GM12878 (cell line): ENCODE data around the gene KCTD12. TPM values are rescaled to one million over a fixed set of nuclear protein-coding genes. Genes with fewer than 3 reads are reported as not detected.

ENCODE experiments used
- ATAC-seq: fragments of 200-7000 bp; cut with Tn5 transposase; 3 replicates; pipeline ENCODE4 v1.9.1; 2020; ENCODE audit warnings: mild to moderate bottlenecking, moderate library complexity
- BruUV-seq: library from RNA; stranded (reverse); fragments of 400-500 nt; replicated peaks from 2 replicates; lab custom pipeline; 2021; lab: Mats Ljungman, UMichigan
- CTCF ChIA-PET: fragments of 300-600 bp; sonication (Branson Sonifier 250); formaldehyde crosslinking; extraction: SDS; loops from one replicate; lab custom pipeline; 2021; ENCODE audit warnings: inconsistent platforms; lab: Yijun Ruan, JAX
- POLR2A ChIA-PET: fragments of 350-600 bp; formaldehyde crosslinking; extraction: SDS; loops from one replicate; lab custom pipeline; 2021; ENCODE audit warnings: inconsistent platforms; lab: Charles Lee
- RAD21 ChIA-PET: fragments of 300-600 bp; sonication (Branson Sonifier 250); formaldehyde crosslinking; loops from one replicate; lab custom pipeline; 2023; ENCODE audit warnings: antibody characterized with exemption; ENCODE audit not compliant: unreplicated experiment; lab: Charles Lee
- SMC1A ChIA-PET: fragments of 300-600 bp; sonication (Branson Sonifier 250); formaldehyde crosslinking; loops from one replicate; lab custom pipeline; 2023; ENCODE audit not compliant: unreplicated experiment, uncharacterized antibody; lab: Charles Lee
- DNase-seq: peaks from one replicate; pipeline ENCODE4 v3.0.0-alpha.2; 2011; ENCODE audit warnings: low read depth, low spot score
- FAIRE-seq: peaks from 3 replicates; lab custom pipeline; 2011; peaks lifted over from hg19 to GRCh38; lab: Jason Lieb, UNC
- H2AFZ ChIP-seq: 2 replicates; pipeline ENCODE4 v1.6.0; 2011; ENCODE audit warnings: low read depth, low read length, control low read depth; ENCODE audit not compliant: control insufficient read depth
- H3K27ac ChIP-seq: 2 replicates; pipeline ENCODE4 v1.5.1; 2011; ENCODE audit warnings: control low read depth; ENCODE audit not compliant: control insufficient read depth, insufficient read depth
- H3K27me3 ChIP-seq, 2 experiments: replicated peaks in 1 of 2; 2 replicates each; pipeline versions ENCODE4 v1.6.0 to v1.6.1; 2011; ENCODE audit warnings: low read length in 1 of 2; ENCODE audit not compliant: control insufficient read depth in 2 of 2, insufficient read depth in 2 of 2
- H3K36me3 ChIP-seq, 2 experiments: 2 replicates each; pipeline ENCODE4 v1.5.1; 2011; ENCODE audit warnings: low read length in 1 of 2; ENCODE audit not compliant: control insufficient read depth in 2 of 2, insufficient read depth in 2 of 2
- H3K4me1 ChIP-seq: 2 replicates; pipeline ENCODE4 v1.6.1; 2011; ENCODE audit warnings: mild to moderate bottlenecking, low read length, moderate library complexity, mixed read lengths; ENCODE audit not compliant: control insufficient read depth, insufficient read depth
- H3K4me2 ChIP-seq: 2 replicates; pipeline ENCODE4 v1.6.0; 2011; ENCODE audit warnings: control low read depth; ENCODE audit not compliant: control insufficient read depth, insufficient read depth
- H3K4me3 ChIP-seq: fragments of 200-600 bp; sonication (generic); 2 replicates; pipeline ENCODE4 v1.5.1; 2016
- H3K79me2 ChIP-seq: 2 replicates; pipeline ENCODE4 v1.6.0; 2011; ENCODE audit warnings: low read length; ENCODE audit not compliant: control insufficient read depth, insufficient read depth
- H3K9ac ChIP-seq: 2 replicates; pipeline ENCODE4 v1.8.0; 2011; ENCODE audit warnings: low read length, control low read depth, mixed read lengths; ENCODE audit not compliant: control insufficient read depth, insufficient read depth
- H3K9me3 ChIP-seq: replicated peaks from 3 replicates; pipeline ENCODE4 v1.5.1; 2011; ENCODE audit warnings: mild to moderate bottlenecking, low read length; ENCODE audit not compliant: control insufficient read depth, insufficient read depth
- H4K20me1 ChIP-seq: 2 replicates; pipeline ENCODE4 v1.6.0; 2011; ENCODE audit not compliant: control insufficient read depth, insufficient read depth
- ASH2L ChIP-seq: fragments of 300-600, 200-600 bp; sonication (generic); IDR thresholded peaks from 2 replicates; pipeline ENCODE4 v1.6.1; 2017; ENCODE audit warnings: low read depth, mild to moderate bottlenecking, borderline replicate concordance
- CHD4 ChIP-seq: fragments of 200-600 bp; sonication (generic); IDR thresholded peaks from 2 replicates; pipeline ENCODE4 v1.6.1; 2016; ENCODE audit warnings: mild to moderate bottlenecking
- E4F1 ChIP-seq: fragments of 450-650 bp; IDR thresholded peaks from 2 replicates; pipeline ENCODE4 v1.6.1; 2018; ENCODE audit warnings: borderline replicate concordance, mild to moderate bottlenecking; ENCODE audit not compliant: partially characterized antibody
- NKRF ChIP-seq: fragments of 450-650 bp; conservative IDR thresholded peaks from 2 replicates; pipeline ENCODE4 v1.6.1; 2017; ENCODE audit warnings: mild to moderate bottlenecking, moderate library complexity
- SP1 ChIP-seq: IDR thresholded peaks from one replicate; pipeline ENCODE4 v1.6.1; 2011; ENCODE audit warnings: low read depth, low read length
- STAT3 ChIP-seq: IDR thresholded peaks from 2 replicates; pipeline ENCODE4 v1.6.1; 2011; ENCODE audit warnings: low read depth, low read length, improper control_type of control experiment
- USF2 ChIP-seq: IDR thresholded peaks from 2 replicates; pipeline ENCODE4 v1.6.1; 2011; ENCODE audit warnings: low read depth, low read length, improper control_type of control experiment, borderline replicate concordance
- WGBS: methylation state at CpG from one replicate; pipeline ENCODE4 v1.1.6; 2016; ENCODE audit warnings: low lambda C conversion rate; ENCODE audit not compliant: insufficient replicate concordance, insufficient coverage; ENCODE audit errors: missing lambda C conversion rate; 5-methylcytosine and 5-hydroxymethylcytosine counted together
- in situ Hi-C: fragments of 300-500 bp; cut with MboI; formaldehyde crosslinking; loops from 9 replicates; pipeline ENCODE4 v1.14.3; 2018; ENCODE audit warnings: mixed read lengths
- intact Hi-C: fragments of 100-400 bp; cut with micrococcal nuclease; formaldehyde crosslinking; loops from one replicate; pipeline ENCODE4 v1.14.2; 2022; ENCODE audit not compliant: unreplicated experiment
- polyA plus RNA-seq, 11 experiments: library from polyadenylated mRNA; depleted of rRNA in 4 of 11; unstranded in 6 of 11; stranded (reverse) in 5 of 11; fragments of >200 nt; fragmentation: Nextera tagmentation in 4 of 11; fragmentation: Illumina TruSeq in 1 of 11; extraction: Ambion mirVana in 4 of 11; extraction: Trizol in 1 of 11; gene quantifications; 1 replicate in 1 of 11; 2 replicates in 10 of 11; pipeline versions ENCODE4 v1.2.1 to v1.2.3, GENCODE V29; 2011 to 2016; ENCODE audit warnings: inconsistent platforms in 2 of 11, missing spikeins in 2 of 11, low read depth in 1 of 11
- total RNA-seq, 4 experiments: library from RNA; depleted of rRNA in 3 of 4; stranded (reverse); fragments of >200 nt in 3 of 4; fragmentation: Illumina TruSeq in 1 of 4; extraction: Trizol in 1 of 4; gene quantifications; 2 replicates each; pipeline versions ENCODE4 v1.2.1 to v1.2.3, GENCODE V29; 2013 to 2021

The KCTD12 gene
- total and polyA plus RNA-seq, 10 of the 15 experiments (the other 5 are each of a cell fraction or from before 2014, with no cell fraction given): 0.24 to 2.9 (median 0.92) TPM

- intact Hi-C loops: no loop called here
- SMC1A ChIA-PET: no interaction called here
- 22% methylated on average over 1 of the region's 1 CpG for WGBS
- Histone ChIP-seq H3K9me3 (no peaks in the 10 kb centered on the region), H4K20me1 (no peaks in the 10 kb centered on the region), H3K4me1 (no peaks in the 10 kb centered on the region), H3K79me2 (no peaks in the 10 kb centered on the region), H3K9ac (no peak overlapping the region), H3K4me3 (no peak overlapping the region), H2AFZ (no peak overlapping the region), H3K27me3 (peaks cover 0 to 2% of the 10 kb centered on the region in 2 experiments; a peak in 1 of 4 replicates), H3K36me3 (no peaks in the 10 kb centered on the region), H3K4me2 (no peak overlapping the region), H3K27ac (no peak overlapping the region)
- ATAC-seq: no peak
- CTCF ChIA-PET: interaction anchor here (1.2 kb wide), 1 partner anchor 68 kb away, joined by 4 read pairs; no protein-coding TSS in a partner anchor
- no peak for FAIRE-seq
- TF ChIP-seq USF2: no peak
- TF ChIP-seq NKRF: no peak
- no peak for TF ChIP-seq STAT3
- TF ChIP-seq SP1: no peak
- TF ChIP-seq E4F1: no peak
- TF ChIP-seq CHD4: no peak
- TF ChIP-seq ASH2L: no peak
- POLR2A ChIA-PET: interaction anchor here (0.9 kb wide), 1 partner anchor 11 kb away, joined by 3 read pairs; no protein-coding TSS in a partner anchor
- in situ Hi-C loops: no loop called here
- no peak for DNase-seq
- BruUV-seq: no TSS peak
- RAD21 ChIA-PET: no interaction called here
Observed at GRCh38 chr13:76836311-76836710, 49.9 kb downstream of the KCTD12 start.
